Erythroblast (primary cell): ENCODE results near the gene SLC15A3.

Experiments
- DNase-seq, 2 experiments: peaks; one replicate each; lab custom pipeline; 2025; lab: John Stamatoyannopoulos, UW
- GATA1 ChIP-seq: IDR thresholded peaks from 2 replicates; pipeline ENCODE4 v1.6.1; 2011; ENCODE audit warnings: low read depth, mild to moderate bottlenecking, control low read depth, low read length, moderate library complexity
- POLR2A ChIP-seq: IDR thresholded peaks from 2 replicates; pipeline ENCODE4 v1.6.1; 2011; ENCODE audit warnings: mild to moderate bottlenecking, low read length

Gene SLC15A3

GRCh38 chr11:60934790-60935605 lies 17.0 kb downstream of the SLC15A3 start:
- TF ChIP-seq GATA1 (no peak), POLR2A (no peak)
- no peak for DNase-seq

GRCh38 chr11:60934124-60934789 lies 17.7 kb downstream of the SLC15A3 start:
- TF ChIP-seq GATA1 (no peak), POLR2A (no peak)
- DNase-seq: no peak

GRCh38 chr11:60933416-60934123 lies 18.4 kb downstream of the SLC15A3 start:
- TF ChIP-seq GATA1 (no peak), POLR2A (no peak)
- DNase-seq: no peak

GRCh38 chr11:60932605-60933356 lies 19.2 kb downstream of the SLC15A3 start:
- no peak for TF ChIP-seq POLR2A
- no peak for TF ChIP-seq GATA1
- DNase-seq: no peak

GRCh38 chr11:60931917-60932316 lies 20.1 kb downstream of the SLC15A3 start:
- no peak for DNase-seq
- TF ChIP-seq GATA1 (no peak), POLR2A (no peak)

GRCh38 chr11:60930394-60930793 lies 21.6 kb downstream of the SLC15A3 start:
- TF ChIP-seq POLR2A (no peak), GATA1 (no peak)
- DNase-seq: no peak

GRCh38 chr11:60929764-60930163 lies 22.2 kb downstream of the SLC15A3 start:
- TF ChIP-seq POLR2A (no peak), GATA1 (no peak)
- no peak for DNase-seq

GRCh38 chr11:60928563-60929001 lies 23.4 kb downstream of the SLC15A3 start:
- no peak for DNase-seq
- TF ChIP-seq GATA1 (no peak), POLR2A (no peak)

GRCh38 chr11:60927600-60927999 lies 24.4 kb downstream of the SLC15A3 start:
- no peak for TF ChIP-seq POLR2A
- no peak for TF ChIP-seq GATA1
- DNase-seq: no peak

- no peak for DNase-seq
These were observed 24.8 kb downstream of the SLC15A3 start for GRCh38 chr11:60927061-60927592.

GRCh38 chr11:60926500-60926899 lies 25.5 kb downstream of the SLC15A3 start:
- DNase-seq: no peak
- TF ChIP-seq POLR2A: no peak

More at GRCh38 chr11:60927061-60927592, 24.8 kb downstream of the SLC15A3 start:
- TF ChIP-seq GATA1 (no peak), POLR2A (no peak)

GRCh38 chr11:60925868-60926267 lies 26.1 kb downstream of the SLC15A3 start:
- no peak for TF ChIP-seq POLR2A
- no peak for TF ChIP-seq GATA1
- DNase-seq: no peak
